Measurements from ENCODE around the gene FAM131A. TPM values are rescaled to one million over a fixed set of nuclear protein-coding genes. Genes with fewer than 3 reads are reported as not detected.
A peak's percentile ranks its signal among the peaks of the same experiment; 100 is the strongest.

Gene FAM131A
- total RNA-seq, 1 experiment from 2014 or later, result 23.0 TPM

- TF ChIP-seq ZNF281 (CRISPR knock-in tag; IDR thresholded peaks at IDR 0.05) (0 out of 2 replicates have a peak, but pooled peaks have one; percentile 10), HMGXB4 (CRISPR knock-in tag; IDR thresholded peaks at IDR 0.05) (peak; percentile 42), ZNF396 (CRISPR knock-in tag; IDR thresholded peaks at IDR 0.05; ENCODE audit: borderline replicate concordance) (no peak), E2F4 (CRISPR knock-in tag; IDR thresholded peaks at IDR 0.05; ENCODE audit: borderline replicate concordance, low read depth) (no peak), ZNF416 (CRISPR knock-in tag; IDR thresholded peaks at IDR 0.05) (0 out of 2 replicates have a peak, but pooled peaks have one; percentile 15), KAT7 (CRISPR knock-in tag; IDR thresholded peaks at IDR 0.05; ENCODE audit: borderline replicate concordance) (peak; percentile 38; the same call in 1 of the 2 replicates), USF2 (CRISPR knock-in tag; IDR thresholded peaks at IDR 0.05) (no peak), HMGA2 (CRISPR knock-in tag; IDR thresholded peaks at IDR 0.05) (no peak), ZNF671 (CRISPR knock-in tag; IDR thresholded peaks at IDR 0.05) (no peak), EMX1 (CRISPR knock-in tag; IDR thresholded peaks at IDR 0.05) (no peak)
Observed at GRCh38 chr3:184314700-184315542, 22.5 kb upstream of the FAM131A start (continued).

GRCh38 chr3:184315543-184315867, 21.9 kb upstream of the FAM131A start:
- no peak for ATAC-seq

More at GRCh38 chr3:184315543-184315867, 21.9 kb upstream of the FAM131A start:
- no peak for DNase-seq (ENCODE audit: low spot score)
- TF ChIP-seq ATF6 (CRISPR knock-in tag; IDR thresholded peaks at IDR 0.05) (no peak), PRDM15 (CRISPR knock-in tag; IDR thresholded peaks at IDR 0.05) (no peak), ZBTB21 (CRISPR knock-in tag; IDR thresholded peaks at IDR 0.05; ENCODE audit: borderline replicate concordance) (no peak), RORB (CRISPR knock-in tag; IDR thresholded peaks at IDR 0.05) (no peak), NR3C1 (CRISPR knock-in tag; conservative IDR thresholded peaks at IDR 0.05; ENCODE audit: low read depth) (no peak), ATF1 (CRISPR knock-in tag; IDR thresholded peaks at IDR 0.05) (no peak), NR2C2 (CRISPR knock-in tag; IDR thresholded peaks at IDR 0.05) (no peak), ZNF219 (CRISPR knock-in tag; IDR thresholded peaks at IDR 0.05; ENCODE audit: borderline replicate concordance) (no peak)
- Mint-ChIP-seq H3K27me3 (ENCODE audit: low read depth) (no peaks in the 10 kb centered on the region), H3K4me3 (peak overlapping the region; percentile 72), H3K9me3 (no peaks in the 10 kb centered on the region), H3K4me1 (peaks cover 24% of the 10 kb centered on the region), H3K27ac (peak overlapping the region; percentile 70; the same call in 1 of the 2 replicates), H3K36me3 (peaks cover 22% of the 10 kb centered on the region)
- CTCF ChIA-PET, result interaction anchor here (1.4 kb wide), 1 partner anchor 139 kb away, joined by 3 read pairs; no protein-coding TSS in a partner anchor
- POLR2A ChIA-PET, result no interaction called here

Measured in WTC11 (cell line).